BLaER1 treated with 17β-estradiol and CSF1 and Interleukin-3, amounts not matched to agents 10 nM and 100 nM (cell line): Measurements from ENCODE around the gene KHSRP.
A peak's percentile ranks its signal among the peaks of the same experiment; 100 is the strongest.

Experiments used
- H3K27ac ChIP-seq, 11 experiments: shearing (Covaris generic); formaldehyde crosslinking; 2 replicates each; pipeline ENCODE4 v1.8.1; 2022
- H3K27me3 ChIP-seq, 11 experiments: shearing (Covaris generic); formaldehyde crosslinking; 2 replicates each; pipeline ENCODE4 v1.8.1; 2022
- H3K36me3 ChIP-seq, 11 experiments: shearing (Covaris generic); formaldehyde crosslinking; 2 replicates each; pipeline ENCODE4 v1.8.1; 2022
- H3K4me1 ChIP-seq, 10 experiments: shearing (Covaris generic); formaldehyde crosslinking; 2 replicates each; pipeline ENCODE4 v1.8.1; 2022
- H3K4me2 ChIP-seq, 11 experiments: shearing (Covaris generic); formaldehyde crosslinking; 2 replicates each; pipeline ENCODE4 v1.8.1; 2022
- H3K4me3 ChIP-seq, 10 experiments: shearing (Covaris generic); formaldehyde crosslinking; 2 replicates each; pipeline ENCODE4 v1.8.1; 2022
- H3K9ac ChIP-seq, 11 experiments: shearing (Covaris generic); formaldehyde crosslinking; 2 replicates each; pipeline ENCODE4 v1.8.1; 2022
- H3K9me3 ChIP-seq, 11 experiments: shearing (Covaris generic); formaldehyde crosslinking; replicated peaks in 1 of 11; 2 replicates each; pipeline ENCODE4 v1.8.1; 2022
- H4K20me1 ChIP-seq, 11 experiments: shearing (Covaris generic); formaldehyde crosslinking; 2 replicates each; pipeline ENCODE4 v1.8.1; 2022
- Cebpa-rat ChIP-seq, 11 experiments: shearing (Covaris generic); IDR thresholded peaks; 2 replicates each; pipeline ENCODE4 v1.8.1; 2022

Gene KHSRP

GRCh38 chr19:6453951-6454565 is 29.4 kb upstream of the KHSRP start:
- H3K9me3 ChIP-seq: peaks cover 18 to 30% (median 28%) of the 10 kb centered on the region in 11 experiments
- no peak for TF ChIP-seq Cebpa-rat (IDR thresholded peaks at IDR 0.05)
- peaks cover 14 to 21% (median 20%) of the 10 kb centered on the region in 10 experiments for H3K4me1 ChIP-seq
- H3K27me3 ChIP-seq: no peaks in the 10 kb centered on the region; a peak in 1 of 22 replicates
- 0 out of 20 replicates have a peak overlapping the region, but pooled peaks of 1 of the 10 experiments have one; percentile 6 for H3K4me3 ChIP-seq
- no peak overlapping the region for H3K27ac ChIP-seq
- peaks cover 0 to 4% (median 0%) of the 10 kb centered on the region in 11 experiments; a peak in 1 of 22 replicates for H4K20me1 ChIP-seq
- H3K4me2 ChIP-seq: no peak overlapping the region
- H3K36me3 ChIP-seq: peaks cover 44 to 82% (median 62%) of the 10 kb centered on the region in 11 experiments
- no peak overlapping the region for H3K9ac ChIP-seq

- Histone ChIP-seq H3K9me3 (peaks cover 18 to 30% (median 28%) of the 10 kb centered on the region in 11 experiments), H3K36me3 (peaks cover 44 to 84% (median 62%) of the 10 kb centered on the region in 11 experiments), H3K4me3 (no peak overlapping the region), H3K9ac (no peak overlapping the region), H3K27me3 (no peaks in the 10 kb centered on the region), H3K4me2 (no peak overlapping the region), H4K20me1 (no peaks in the 10 kb centered on the region), H3K27ac (no peak overlapping the region), H3K4me1 (peaks cover 2 to 10% (median 9%) of the 10 kb centered on the region in 10 experiments)
- no peak for TF ChIP-seq Cebpa-rat (IDR thresholded peaks at IDR 0.05)
Measured at GRCh38 chr19:6452899-6453298, 28.3 kb upstream of the KHSRP start.

DNA sequence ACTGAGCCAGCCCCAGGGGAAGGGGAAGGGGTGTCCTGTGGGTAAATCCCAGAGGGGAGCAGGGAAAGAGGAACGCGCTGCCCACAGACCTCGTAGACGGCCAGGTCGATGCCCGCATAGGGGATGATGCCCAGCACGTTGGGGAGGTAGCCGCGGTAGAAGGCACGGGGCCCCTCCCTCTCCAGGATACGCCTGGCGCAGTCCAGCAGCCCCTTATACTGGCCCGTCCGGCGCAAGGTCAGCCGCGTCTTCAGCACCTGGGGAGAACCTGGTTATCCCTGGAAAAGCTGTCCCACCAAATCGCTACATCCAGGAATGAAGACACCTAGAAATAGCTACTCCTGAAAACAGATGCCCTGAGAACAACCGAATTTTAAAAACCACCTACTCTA is 27.6 kb upstream of the KHSRP start:
- no peak overlapping the region for H3K9ac ChIP-seq
- H3K9me3 ChIP-seq: peaks cover 18 to 30% (median 28%) of the 10 kb centered on the region in 11 experiments
- H4K20me1 ChIP-seq: no peaks in the 10 kb centered on the region
- H3K36me3 ChIP-seq: peaks cover 44 to 81% (median 62%) of the 10 kb centered on the region in 11 experiments
- H3K4me2 ChIP-seq: no peak overlapping the region
- no peaks in the 10 kb centered on the region for H3K27me3 ChIP-seq
- no peak overlapping the region for H3K27ac ChIP-seq
- no peak for TF ChIP-seq Cebpa-rat (IDR thresholded peaks at IDR 0.05)
- H3K4me1 ChIP-seq: peaks cover 0 to 4% (median 2%) of the 10 kb centered on the region in 10 experiments; a peak in 10 of 20 replicates
- no peak overlapping the region for H3K4me3 ChIP-seq

DNA sequence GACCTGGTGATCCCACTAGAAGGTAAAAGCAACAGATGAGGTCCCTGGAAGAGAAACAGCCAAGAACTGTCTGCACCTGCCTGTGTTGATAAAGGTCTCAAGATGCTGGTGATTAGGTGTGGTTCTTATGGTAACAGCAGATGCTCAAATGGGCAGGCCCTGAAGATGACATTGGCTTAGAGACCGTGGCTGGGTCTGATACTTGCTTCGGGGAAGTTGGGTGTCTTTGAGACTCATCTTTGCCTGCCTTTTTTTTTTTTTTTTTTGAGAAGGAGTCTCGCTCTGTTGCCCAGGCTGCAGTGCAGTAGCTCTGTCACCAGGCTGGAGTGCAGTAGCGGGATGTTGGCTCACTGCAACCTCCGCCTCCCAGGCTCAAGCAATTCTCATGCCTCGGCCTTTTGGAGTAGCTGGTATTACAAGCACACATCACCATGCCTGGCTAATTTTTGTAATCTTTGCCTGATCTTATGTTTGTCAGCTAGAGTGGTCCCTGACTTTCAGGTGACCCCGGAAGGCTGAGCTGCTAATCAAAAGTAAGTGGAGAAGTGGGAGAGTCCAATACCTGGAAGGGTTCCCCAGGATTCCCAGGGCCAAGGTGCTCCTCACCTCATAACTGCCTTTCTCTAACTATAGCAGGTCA is 27.1 kb upstream of the KHSRP start:
- Histone ChIP-seq H3K9me3 (peaks cover 18 to 30% (median 28%) of the 10 kb centered on the region in 11 experiments), H3K4me2 (no peak overlapping the region), H3K9ac (no peak overlapping the region), H3K36me3 (peaks cover 44 to 79% (median 64%) of the 10 kb centered on the region in 11 experiments), H3K27me3 (no peaks in the 10 kb centered on the region), H3K4me3 (no peak overlapping the region), H3K27ac (no peak overlapping the region), H3K4me1 (peaks cover 0 to 8% (median 0%) of the 10 kb centered on the region in 10 experiments; a peak in 3 of 20 replicates), H4K20me1 (no peaks in the 10 kb centered on the region)
- TF ChIP-seq Cebpa-rat (IDR thresholded peaks at IDR 0.05): no peak

- H4K20me1 ChIP-seq: no peaks in the 10 kb centered on the region
- TF ChIP-seq Cebpa-rat (IDR thresholded peaks at IDR 0.05): no peak
- no peak overlapping the region for H3K4me2 ChIP-seq
- H3K27me3 ChIP-seq: no peaks in the 10 kb centered on the region
- peaks cover 37 to 79% (median 62%) of the 10 kb centered on the region in 11 experiments for H3K36me3 ChIP-seq
- no peak overlapping the region for H3K4me3 ChIP-seq
- H3K9ac ChIP-seq: no peak overlapping the region
- H3K4me1 ChIP-seq: peaks cover 0 to 8% (median 0%) of the 10 kb centered on the region in 10 experiments; a peak in 3 of 20 replicates
- peaks cover 15 to 18% (median 17%) of the 10 kb centered on the region in 11 experiments for H3K9me3 ChIP-seq
- no peak overlapping the region for H3K27ac ChIP-seq
Measured at GRCh38 chr19:6450166-6450565, 25.6 kb upstream of the KHSRP start.

- Histone ChIP-seq H3K27ac (no peak overlapping the region), H3K4me1 (peaks cover 0 to 8% (median 0%) of the 10 kb centered on the region in 10 experiments; a peak in 3 of 20 replicates), H3K4me3 (no peak overlapping the region), H3K36me3 (peaks cover 17 to 72% (median 47%) of the 10 kb centered on the region in 11 experiments; a peak in 20 of 22 replicates), H3K9ac (no peak overlapping the region), H3K27me3 (no peaks in the 10 kb centered on the region), H4K20me1 (no peaks in the 10 kb centered on the region; a peak in 1 of 22 replicates), H3K9me3 (no peaks in the 10 kb centered on the region; a peak in 4 of 22 replicates), H3K4me2 (no peak overlapping the region)
- no peak for TF ChIP-seq Cebpa-rat (IDR thresholded peaks at IDR 0.05)
Measured at GRCh38 chr19:6448045-6448444, 23.4 kb upstream of the KHSRP start.

GRCh38 chr19:6446452-6446851 is 21.8 kb upstream of the KHSRP start:
- no peaks in the 10 kb centered on the region; a peak in 1 of 22 replicates for H4K20me1 ChIP-seq
- H3K9me3 ChIP-seq: no peaks in the 10 kb centered on the region; a peak in 3 of 22 replicates
- H3K27me3 ChIP-seq: no peaks in the 10 kb centered on the region
- H3K4me3 ChIP-seq: no peak overlapping the region
- no peak overlapping the region for H3K4me2 ChIP-seq
- peaks cover 0 to 8% (median 0%) of the 10 kb centered on the region in 10 experiments; a peak in 3 of 20 replicates for H3K4me1 ChIP-seq
- H3K27ac ChIP-seq: no peak overlapping the region
- H3K36me3 ChIP-seq: peaks cover 3 to 61% (median 35%) of the 10 kb centered on the region in 11 experiments; a peak in 18 of 22 replicates
- H3K9ac ChIP-seq: no peak overlapping the region
- TF ChIP-seq Cebpa-rat (IDR thresholded peaks at IDR 0.05): no peak

DNA sequence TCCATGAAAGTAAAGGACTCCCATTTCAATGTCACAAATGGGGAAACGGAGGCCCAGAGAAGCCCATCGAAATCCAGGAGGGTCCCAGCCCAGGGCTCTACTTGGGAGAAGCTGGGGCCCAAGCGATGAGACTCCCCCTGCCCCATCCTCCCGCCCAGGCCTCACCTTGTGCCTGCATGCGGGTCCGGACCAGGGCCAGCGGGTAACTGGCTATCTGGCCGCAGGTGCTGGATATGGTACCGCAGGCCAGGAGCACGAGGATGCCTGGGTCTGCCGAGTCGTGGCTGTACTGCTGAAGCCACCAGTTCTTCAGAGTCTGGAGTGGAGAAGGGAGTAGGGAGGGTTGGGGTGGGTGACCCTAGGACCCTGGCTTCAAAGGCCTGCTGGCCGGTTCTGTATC is 19.4 kb upstream of the KHSRP start:
- Histone ChIP-seq H3K9me3 (no peaks in the 10 kb centered on the region; a peak in 3 of 22 replicates), H3K27me3 (no peaks in the 10 kb centered on the region), H3K9ac (no peak overlapping the region), H3K4me2 (no peak overlapping the region), H4K20me1 (no peaks in the 10 kb centered on the region; a peak in 1 of 22 replicates), H3K4me3 (no peak overlapping the region), H3K27ac (no peak overlapping the region), H3K36me3 (peaks cover 0 to 44% (median 23%) of the 10 kb centered on the region in 11 experiments; a peak in 16 of 22 replicates), H3K4me1 (peaks cover 0 to 8% (median 0%) of the 10 kb centered on the region in 10 experiments; a peak in 3 of 20 replicates)
- no peak for TF ChIP-seq Cebpa-rat (IDR thresholded peaks at IDR 0.05)

DNA sequence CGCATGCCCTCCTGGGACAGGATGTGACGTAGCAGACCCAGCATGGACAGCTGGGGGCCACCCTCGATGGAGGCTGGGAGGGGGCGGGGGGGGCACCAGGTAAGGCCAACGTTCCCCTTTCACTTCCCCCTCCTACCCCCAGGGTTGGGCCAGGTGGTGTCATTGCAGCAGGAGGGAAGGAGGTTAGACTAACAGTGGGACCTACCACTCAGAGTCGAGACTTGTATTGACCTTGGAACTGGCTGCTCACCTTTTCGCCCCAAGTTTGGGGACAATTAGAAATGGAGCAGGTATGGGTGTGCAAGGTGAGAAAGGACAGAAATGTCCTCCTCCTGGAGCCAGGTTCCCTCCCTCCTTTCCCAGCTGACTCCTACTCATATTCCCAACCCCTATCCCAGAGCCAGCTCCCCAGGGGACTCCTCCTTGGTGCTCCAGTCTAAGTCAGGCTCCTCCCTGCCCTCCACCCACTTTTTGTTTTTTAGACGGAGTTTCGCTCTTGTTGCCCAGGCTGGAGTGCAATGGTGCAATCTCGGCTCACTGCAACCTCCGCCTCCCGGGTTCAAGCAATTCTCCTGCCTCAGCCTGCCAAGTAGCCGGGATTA is 17.6 kb upstream of the KHSRP start:
- H3K4me3 ChIP-seq: no peak overlapping the region
- H3K4me1 ChIP-seq: peaks cover 0 to 5% (median 0%) of the 10 kb centered on the region in 10 experiments; a peak in 3 of 20 replicates
- no peaks in the 10 kb centered on the region for H3K27me3 ChIP-seq
- no peak for TF ChIP-seq Cebpa-rat (IDR thresholded peaks at IDR 0.05)
- no peaks in the 10 kb centered on the region; a peak in 1 of 22 replicates for H4K20me1 ChIP-seq
- no peak overlapping the region for H3K4me2 ChIP-seq
- H3K27ac ChIP-seq: no peak overlapping the region
- H3K9ac ChIP-seq: no peak overlapping the region
- no peaks in the 10 kb centered on the region; a peak in 3 of 22 replicates for H3K9me3 ChIP-seq
- peaks cover 0 to 39% (median 23%) of the 10 kb centered on the region in 11 experiments; a peak in 16 of 22 replicates for H3K36me3 ChIP-seq
